Stimulated activated CD4-positive, alpha-beta T cell treated with anti-CD3 and anti-CD28 coated beads, TNF-alpha, amount 100 ng/mL, for 1 hour (primary cell): ENCODE results near the gene SHLD1.

Experiments
- DNase-seq, 3 donors: peaks; one replicate each; pipeline ENCODE4 v3.0.0-alpha.2; 2020; ENCODE audit warnings: low read depth in 3 of 3, low spot score in 1 of 3

Gene SHLD1

DNA sequence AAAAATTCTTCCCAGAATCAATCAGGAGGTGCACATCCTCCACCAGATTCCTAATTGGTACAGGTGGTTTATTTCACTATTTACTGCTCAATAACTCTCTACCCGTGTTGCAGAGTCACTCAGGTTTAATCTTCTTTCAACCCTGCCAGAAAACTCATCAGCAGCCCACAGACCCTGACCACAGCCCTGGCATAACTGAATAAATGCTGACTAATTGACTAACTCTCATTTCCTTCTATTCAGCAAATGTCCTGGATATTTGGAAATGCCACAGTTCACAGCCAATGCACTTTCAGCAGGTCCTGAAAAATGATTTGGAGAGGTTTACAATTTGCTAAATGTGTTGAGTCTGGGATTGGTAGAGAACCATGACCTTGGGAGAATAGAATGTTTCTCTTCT, 137.8 kb downstream of the SHLD1 start:
- no peak for DNase-seq

DNA sequence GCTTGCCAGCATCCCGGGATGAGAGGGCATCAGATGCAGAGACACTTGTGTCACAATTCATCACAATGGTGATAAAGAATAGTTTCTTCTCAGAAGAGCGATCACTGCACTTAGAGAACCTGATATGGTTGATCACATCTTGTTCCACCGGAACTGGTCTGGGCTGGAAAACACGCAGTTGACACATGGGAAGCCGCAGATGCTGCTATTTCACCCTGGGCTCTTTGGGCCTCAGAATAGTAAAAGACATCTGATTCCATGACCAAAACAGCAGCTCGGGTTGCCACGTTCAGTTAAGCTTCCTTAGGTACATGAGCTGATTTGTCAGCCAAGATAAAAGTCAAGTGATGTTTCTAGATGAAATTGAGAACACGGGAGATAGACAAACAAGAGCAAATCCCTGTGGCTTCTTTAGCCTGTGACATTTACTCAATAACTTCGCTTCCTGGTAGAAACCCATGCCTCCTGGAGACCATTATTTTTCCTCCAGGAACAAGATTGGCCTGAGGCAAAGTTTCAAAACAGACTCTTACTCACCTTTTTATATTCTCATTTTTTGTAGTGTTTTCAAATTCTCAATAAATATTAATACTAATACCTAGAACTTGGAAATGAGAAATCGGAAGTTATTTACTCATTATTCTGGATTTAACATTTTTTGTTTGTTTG, 140.7 kb downstream of the SHLD1 start:
- no peak for DNase-seq

GRCh38 chr20:5893052-5893451, 142.9 kb downstream of the SHLD1 start:
- no peak for DNase-seq

- DNase-seq = no peak
Observed at GRCh38 chr20:5893621-5894020, 143.4 kb downstream of the SHLD1 start.

GRCh38 chr20:5895626-5896025, 145.4 kb downstream of the SHLD1 start:
- no peak for DNase-seq

GRCh38 chr20:5899444-5899843, 149.2 kb downstream of the SHLD1 start:
- no peak for DNase-seq

- DNase-seq = no peak
Observed at GRCh38 chr20:5900908-5901307, 150.7 kb downstream of the SHLD1 start.

- DNase-seq = no peak
Observed at GRCh38 chr20:5908981-5909380, 158.8 kb downstream of the SHLD1 start.

- DNase-seq = no peak
Observed at GRCh38 chr20:5910186-5910585, 160.0 kb downstream of the SHLD1 start.

DNA sequence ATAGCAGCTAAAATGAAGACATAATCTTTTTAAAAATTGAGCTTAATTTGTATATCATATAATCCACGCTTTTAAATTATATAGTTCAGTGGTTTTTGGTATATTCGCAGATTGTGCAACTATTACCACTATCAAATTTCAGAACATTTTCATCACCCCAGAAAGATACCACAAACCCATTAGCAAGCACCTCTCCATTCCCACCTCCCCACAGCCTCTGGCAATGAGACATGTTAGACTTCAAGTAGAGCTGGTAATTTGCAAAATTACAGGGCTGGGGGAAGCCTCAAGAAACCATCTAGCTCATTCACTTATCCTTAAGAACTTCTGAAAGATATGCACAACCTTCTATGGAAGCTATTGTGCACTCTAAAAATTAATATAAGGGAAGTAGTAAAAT, 163.0 kb downstream of the SHLD1 start:
- no peak for DNase-seq
